Thyroid gland (tissue), 4 donors: ENCODE data around the gene MMP24OS. TPM values are rescaled to one million over a fixed set of nuclear protein-coding genes. Genes with fewer than 3 reads are reported as not detected.
A peak's percentile ranks its signal among the peaks of the same experiment; 100 is the strongest.

Experiments used
- DNase-seq, 2 donors: peaks; one replicate each; pipeline ENCODE4 v3.0.0-alpha.2; 2019
- H3K27ac ChIP-seq, 3 donors: fragments of 200-600 bp; sonication (generic); 1 replicate in 2 of 3; 2 replicates in 1 of 3; pipeline ENCODE4 v1.5.1; 2016 to 2019; ENCODE audit warnings: mild to moderate bottlenecking in 1 of 3, moderate library complexity in 1 of 3
- H3K27me3 ChIP-seq: fragments of 200-600 bp; sonication (generic); one replicate; pipeline ENCODE4 v1.5.1; 2019
- H3K36me3 ChIP-seq, 2 donors: fragments of 200-600 bp; sonication (generic); one replicate each; pipeline ENCODE4 v1.5.1; 2016 to 2019
- H3K4me1 ChIP-seq, 2 donors: fragments of 200-600 bp; sonication (generic); one replicate each; pipeline ENCODE4 v1.5.1; 2017 to 2019
- H3K4me3 ChIP-seq, 3 donors: fragments of 200-600 bp; sonication (generic); replicated peaks in 1 of 3; 1 replicate in 2 of 3; 2 replicates in 1 of 3; pipeline ENCODE4 v1.5.1; 2016; ENCODE audit warnings: mild to moderate bottlenecking in 1 of 3
- H3K9me3 ChIP-seq: fragments of 200-600 bp; sonication (generic); one replicate; pipeline ENCODE4 v1.5.1; 2017
- POLR2A ChIP-seq, 2 donors: fragments of 450-650 bp; IDR thresholded peaks; one replicate each; pipeline ENCODE4 v1.6.1; 2017; ENCODE audit warnings: antibody characterized with exemption in 2 of 2, mild to moderate bottlenecking in 2 of 2, moderate library complexity in 1 of 2
- WGBS, 2 donors: methylation state at CpG; one replicate each; pipeline ENCODE4 v1.1.5; 2017; 5-methylcytosine and 5-hydroxymethylcytosine counted together
- intact Hi-C: fragments of 100-400 bp; cut with DNase I; formaldehyde crosslinking; loops from one replicate; pipeline ENCODE4 v1.15.1; 2023
- total RNA-seq, 4 donors: library from RNA; depleted of rRNA; stranded (reverse); fragments of >200 nt; gene quantifications; one replicate each; pipeline ENCODE4 v1.2.3, GENCODE V29; 2016
- TF ChIP-seq, protein P1 (sequence below), 6 experiments: fragments of 200-600 bp in 3 of 6; fragments of 450-650 bp in 3 of 6; sonication (generic) in 3 of 6; IDR thresholded peaks; one replicate each; pipeline ENCODE4 v1.5.1; 2016 to 2019; ENCODE audit warnings: antibody characterized with exemption in 6 of 6, mild to moderate bottlenecking in 2 of 6, inconsistent platforms in 1 of 6, moderate library complexity in 1 of 6

Gene MMP24OS
- total RNA-seq, 4 donors from 2014 or later, result 18.3 to 40.3 (median 28.8) TPM

DNA sequence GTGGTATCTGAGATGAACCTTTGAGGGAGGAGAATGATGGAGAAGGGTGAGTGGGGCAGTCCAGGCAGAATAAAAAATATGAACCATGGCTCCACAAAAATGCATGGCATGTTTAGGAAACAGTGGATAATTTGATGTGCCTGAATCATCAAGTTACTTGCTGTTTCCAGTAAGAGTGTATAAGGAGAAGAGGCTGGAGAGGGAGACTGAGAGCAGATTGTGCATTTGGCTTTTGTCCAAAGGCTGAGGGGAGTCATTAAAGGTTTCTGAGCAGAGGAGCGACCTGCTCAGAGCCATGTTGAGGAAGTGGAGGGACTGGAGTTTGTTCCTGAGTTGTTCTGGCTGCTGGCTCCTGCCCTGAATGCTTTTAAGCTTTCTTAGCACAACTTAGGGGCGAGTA, 45.3 kb downstream of the MMP24OS start:
- Histone ChIP-seq H3K36me3 (no peaks in the 10 kb centered on the region), H3K4me1 (no peaks in the 10 kb centered on the region), H3K4me3 (no peak overlapping the region), H3K9me3 (no peaks in the 10 kb centered on the region), H3K27ac (no peak overlapping the region), H3K27me3 (no peaks in the 10 kb centered on the region)
- 76 to 77% methylated on average over 2 of the region's 2 CpGs for WGBS, 2 donors
- no peak for TF ChIP-seq POLR2A (IDR thresholded peaks at IDR 0.05)
- TF ChIP-seq, protein P1, sequence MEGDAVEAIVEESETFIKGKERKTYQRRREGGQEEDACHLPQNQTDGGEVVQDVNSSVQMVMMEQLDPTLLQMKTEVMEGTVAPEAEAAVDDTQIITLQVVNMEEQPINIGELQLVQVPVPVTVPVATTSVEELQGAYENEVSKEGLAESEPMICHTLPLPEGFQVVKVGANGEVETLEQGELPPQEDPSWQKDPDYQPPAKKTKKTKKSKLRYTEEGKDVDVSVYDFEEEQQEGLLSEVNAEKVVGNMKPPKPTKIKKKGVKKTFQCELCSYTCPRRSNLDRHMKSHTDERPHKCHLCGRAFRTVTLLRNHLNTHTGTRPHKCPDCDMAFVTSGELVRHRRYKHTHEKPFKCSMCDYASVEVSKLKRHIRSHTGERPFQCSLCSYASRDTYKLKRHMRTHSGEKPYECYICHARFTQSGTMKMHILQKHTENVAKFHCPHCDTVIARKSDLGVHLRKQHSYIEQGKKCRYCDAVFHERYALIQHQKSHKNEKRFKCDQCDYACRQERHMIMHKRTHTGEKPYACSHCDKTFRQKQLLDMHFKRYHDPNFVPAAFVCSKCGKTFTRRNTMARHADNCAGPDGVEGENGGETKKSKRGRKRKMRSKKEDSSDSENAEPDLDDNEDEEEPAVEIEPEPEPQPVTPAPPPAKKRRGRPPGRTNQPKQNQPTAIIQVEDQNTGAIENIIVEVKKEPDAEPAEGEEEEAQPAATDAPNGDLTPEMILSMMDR (IDR thresholded peaks at IDR 0.05), result no peak
- no peak for DNase-seq
- intact Hi-C loops, result no loop called here

- peak; percentile 44 to 58 for DNase-seq
- H3K36me3 ChIP-seq, result no peaks in the 10 kb centered on the region
- H3K9me3 ChIP-seq, result no peaks in the 10 kb centered on the region
- H3K27me3 ChIP-seq, result no peaks in the 10 kb centered on the region
- TF ChIP-seq POLR2A (IDR thresholded peaks at IDR 0.05), result no peak
- TF ChIP-seq, protein P1 (IDR thresholded peaks at IDR 0.05), result no peak
- WGBS, 2 donors, result 16 to 27% methylated on average over 18 to 21 of the region's 74 CpGs
- peaks cover 0 to 5% of the 10 kb centered on the region in 2 donors for H3K4me1 ChIP-seq
- no peak overlapping the region for H3K27ac ChIP-seq
- intact Hi-C loops, result no loop called here
- H3K4me3 ChIP-seq, result no peak overlapping the region
Measured at GRCh38 chr20:35226884-35227681, 50.8 kb downstream of the MMP24OS start.

Other genes with a start within 250 kb of the MMP24OS start
- 10 to 100 TPM; 53.3 to 76.8 (median 73.5) TPM for gene TRPC4AP, start 185.3 kb downstream of the MMP24OS start, total RNA-seq
- gene EDEM2, start 130.8 kb downstream of the MMP24OS start, total RNA-seq, result 10 to 100 TPM; 13.7 to 31.0 (median 25.0) TPM
- 10 to 100 TPM; 11.2 to 56.0 (median 37.9) TPM for gene PROCR, start 106.0 kb downstream of the MMP24OS start, total RNA-seq
- gene MMP24, start 51.4 kb downstream of the MMP24OS start, total RNA-seq, result 1 to 10 TPM in 1 of 4 donors, under 1 TPM in 3; 0.67 to 1.6 (median 0.92) TPM
- gene EIF6, start 6.7 kb upstream of the MMP24OS start, total RNA-seq, result 10 to 100 TPM; 30.3 to 94.2 (median 65.7) TPM
- gene FAM83C, start 14.3 kb upstream of the MMP24OS start, total RNA-seq, result not detected
- 10 to 100 TPM; 33.3 to 58.1 (median 46.4) TPM for gene UQCC1, start 133.9 kb upstream of the MMP24OS start, total RNA-seq
- gene GDF5, start 160.1 kb upstream of the MMP24OS start, total RNA-seq, result 1 to 10 TPM in 1 of 4 donors, under 1 TPM in 1, not detected in 2; 0.13 to 2.1 TPM
- gene CEP250, start 177.5 kb upstream of the MMP24OS start, total RNA-seq, result 100 to 1,000 TPM in 1 of 4 donors, 10 to 100 TPM in 3; 17.5 to 198 (median 34.8) TPM